Natural killer cell (primary cell): ENCODE results near the gene HOMER3. TPM values are rescaled to one million over a fixed set of nuclear protein-coding genes. Genes with fewer than 3 reads are reported as not detected.

ENCODE experiments used
- ATAC-seq, 3 donors: fragments of 150-1000 bp in 2 of 3; fragments of 200-7000 bp in 1 of 3; cut with Tn5 transposase; 1 replicate in 1 of 3; 2 replicates in 2 of 3; pipeline ENCODE4 v1.10.0; 2021; ENCODE audit warnings: mild to moderate bottlenecking in 2 of 3, moderate library complexity in 2 of 3
- DNase-seq, 2 donors: peaks; one replicate each; pipeline versions ENCODE4 v3.0.0 to v3.0.0-alpha.2; 2013 to 2021; ENCODE audit warnings: mixed read lengths in 1 of 2
- H3K27ac ChIP-seq: one replicate; pipeline ENCODE4 v1.5.1; 2013; ENCODE audit warnings: mild to moderate bottlenecking, low read length
- H3K27me3 ChIP-seq: one replicate; pipeline ENCODE4 v1.6.1; 2013; ENCODE audit warnings: low read length; ENCODE audit not compliant: control insufficient read depth, insufficient read depth
- H3K36me3 ChIP-seq: one replicate; pipeline ENCODE4 v1.6.1; 2013; ENCODE audit warnings: low read length; ENCODE audit not compliant: control insufficient read depth, insufficient read depth
- H3K4me1 ChIP-seq: one replicate; pipeline ENCODE4 v1.6.1; 2013; ENCODE audit warnings: low read length; ENCODE audit not compliant: control insufficient read depth, insufficient read depth
- H3K4me3 ChIP-seq: one replicate; pipeline ENCODE4 v1.5.1; 2013; ENCODE audit warnings: low read length
- H3K9me3 ChIP-seq: one replicate; pipeline ENCODE4 v1.6.1; 2013; ENCODE audit warnings: low read length; ENCODE audit not compliant: control insufficient read depth, insufficient read depth
- H3K27ac Mint-ChIP-seq, 2 donors: one replicate each; pipeline ENCODE4 v1.8.0; 2022; ENCODE audit warnings: mild to moderate bottlenecking in 2 of 2, mixed read lengths in 2 of 2, moderate library complexity in 1 of 2
- H3K27me3 Mint-ChIP-seq, 2 donors: one replicate each; pipeline ENCODE4 v1.8.0; 2022; ENCODE audit warnings: low read depth in 2 of 2, mixed read lengths in 2 of 2
- H3K36me3 Mint-ChIP-seq: one replicate; pipeline ENCODE4 v1.8.0; 2022; ENCODE audit warnings: mixed read lengths
- H3K4me1 Mint-ChIP-seq, 2 donors: one replicate each; pipeline ENCODE4 v1.8.0; 2022; ENCODE audit warnings: mixed read lengths in 2 of 2
- H3K4me3 Mint-ChIP-seq: one replicate; pipeline ENCODE4 v1.8.0; 2022; ENCODE audit warnings: mild to moderate bottlenecking, moderate library complexity, mixed read lengths
- H3K9me3 Mint-ChIP-seq, 2 donors: one replicate each; pipeline ENCODE4 v1.8.0; 2022; ENCODE audit warnings: mixed read lengths in 2 of 2
- WGBS: methylation state at CpG from one replicate; pipeline ENCODE4 v1.1.7; 2013; ENCODE audit warnings: missing lambda C conversion rate; ENCODE audit not compliant: insufficient coverage; 5-methylcytosine and 5-hydroxymethylcytosine counted together
- intact Hi-C: fragments of 100-400 bp; cut with micrococcal nuclease; formaldehyde crosslinking; loops from one replicate; pipeline ENCODE4 v1.14.2; 2022
- total RNA-seq, 4 donors: library from RNA; stranded (reverse); fragments of 120-200 nt in 1 of 4; gene quantifications; one replicate each; pipeline versions ENCODE4 v1.2.3 to v1.2.4, GENCODE V29; 2013 to 2022
- TF ChIP-seq, protein P1 (sequence below): fragments of 200-600 bp; IDR thresholded peaks from one replicate; pipeline ENCODE4 v1.8.0; 2022; ENCODE audit warnings: antibody characterized with exemption

The HOMER3 gene
- total RNA-seq, 3 donors from 2014 or later (not counting 1 experiment from before 2014, with no cell fraction given): 0.19 to 4.8 TPM; not detected in 1

DNA sequence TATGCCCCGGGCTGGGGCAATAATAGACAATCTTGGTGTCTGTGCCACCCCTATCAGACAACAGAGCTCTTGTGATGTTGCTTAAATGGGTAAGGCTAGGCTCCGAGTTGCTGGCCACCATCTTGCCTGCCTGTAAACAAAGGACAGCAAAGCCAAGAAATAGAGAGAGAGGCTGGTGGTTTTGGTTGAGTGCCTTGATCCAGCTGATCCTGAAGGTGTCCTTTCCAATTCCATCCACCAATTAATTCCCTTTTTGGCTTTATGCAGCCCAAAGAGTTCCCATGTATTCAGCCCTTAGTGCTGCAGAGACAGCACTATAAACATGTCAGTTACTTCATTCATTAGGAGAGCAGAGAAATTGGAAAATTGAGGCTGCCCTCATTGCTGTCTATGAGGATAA, 41.7 kb upstream of the HOMER3 start:
- intact Hi-C loops: no loop called here
- Histone ChIP-seq H3K4me1 (peaks cover 14% of the 10 kb centered on the region), H3K27me3 (peaks cover 4% of the 10 kb centered on the region), H3K27ac (no peak overlapping the region), H3K36me3 (no peaks in the 10 kb centered on the region), H3K9me3 (no peaks in the 10 kb centered on the region), H3K4me3 (no peak overlapping the region)
- DNase-seq: no peak
- WGBS: 81% methylated on average over 2 of the region's 2 CpGs
- Mint-ChIP-seq H3K9me3 (no peaks in the 10 kb centered on the region), H3K4me3 (no peak overlapping the region), H3K27me3 (peaks cover 11 to 14% of the 10 kb centered on the region in 2 donors), H3K27ac (no peak overlapping the region), H3K36me3 (no peaks in the 10 kb centered on the region), H3K4me1 (no peaks in the 10 kb centered on the region)
- TF ChIP-seq, protein P1, sequence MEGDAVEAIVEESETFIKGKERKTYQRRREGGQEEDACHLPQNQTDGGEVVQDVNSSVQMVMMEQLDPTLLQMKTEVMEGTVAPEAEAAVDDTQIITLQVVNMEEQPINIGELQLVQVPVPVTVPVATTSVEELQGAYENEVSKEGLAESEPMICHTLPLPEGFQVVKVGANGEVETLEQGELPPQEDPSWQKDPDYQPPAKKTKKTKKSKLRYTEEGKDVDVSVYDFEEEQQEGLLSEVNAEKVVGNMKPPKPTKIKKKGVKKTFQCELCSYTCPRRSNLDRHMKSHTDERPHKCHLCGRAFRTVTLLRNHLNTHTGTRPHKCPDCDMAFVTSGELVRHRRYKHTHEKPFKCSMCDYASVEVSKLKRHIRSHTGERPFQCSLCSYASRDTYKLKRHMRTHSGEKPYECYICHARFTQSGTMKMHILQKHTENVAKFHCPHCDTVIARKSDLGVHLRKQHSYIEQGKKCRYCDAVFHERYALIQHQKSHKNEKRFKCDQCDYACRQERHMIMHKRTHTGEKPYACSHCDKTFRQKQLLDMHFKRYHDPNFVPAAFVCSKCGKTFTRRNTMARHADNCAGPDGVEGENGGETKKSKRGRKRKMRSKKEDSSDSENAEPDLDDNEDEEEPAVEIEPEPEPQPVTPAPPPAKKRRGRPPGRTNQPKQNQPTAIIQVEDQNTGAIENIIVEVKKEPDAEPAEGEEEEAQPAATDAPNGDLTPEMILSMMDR: no peak
- ATAC-seq: no peak

DNA sequence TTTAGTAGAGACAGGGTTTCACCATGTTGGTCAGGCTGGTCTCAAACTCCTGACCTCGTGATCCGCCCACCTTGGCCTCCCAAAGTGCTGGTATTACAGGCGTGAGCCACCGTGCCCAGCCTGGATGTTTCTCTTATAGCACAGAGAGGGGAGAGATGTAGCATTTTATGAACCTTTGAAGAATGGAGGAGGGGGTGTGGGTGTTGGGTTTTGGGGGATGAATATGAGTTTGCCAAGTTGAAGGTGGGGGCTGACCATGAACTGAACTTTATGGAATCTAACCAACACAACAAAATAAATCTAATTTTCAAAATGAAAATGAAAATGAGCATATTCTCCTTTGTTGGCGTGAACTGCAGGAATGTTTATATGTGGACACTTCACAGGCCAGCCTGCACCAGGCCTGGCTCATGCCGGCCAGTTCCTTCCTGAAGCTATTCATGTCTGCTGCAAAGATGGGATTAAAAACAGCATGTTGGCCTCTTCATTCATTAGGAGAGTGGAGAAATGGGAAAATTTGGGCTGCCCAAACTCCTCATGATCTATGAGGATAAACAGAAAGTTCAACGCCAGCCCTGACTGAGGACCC, 39.5 kb upstream of the HOMER3 start:
- TF ChIP-seq, protein P1: no peak
- DNase-seq (no peak), ATAC-seq (no peak)
- H3K4me1 Mint-ChIP-seq: no peaks in the 10 kb centered on the region
- Histone ChIP-seq H3K36me3 (no peaks in the 10 kb centered on the region), H3K27ac (no peak overlapping the region), H3K4me1 (peaks cover 7% of the 10 kb centered on the region), H3K4me3 (no peak overlapping the region), H3K9me3 (no peaks in the 10 kb centered on the region), H3K27me3 (no peaks in the 10 kb centered on the region)
- H3K9me3 Mint-ChIP-seq: no peaks in the 10 kb centered on the region
- H3K27me3 Mint-ChIP-seq: peaks cover 7 to 12% of the 10 kb centered on the region in 2 donors
- no peak overlapping the region for H3K27ac Mint-ChIP-seq
- 90% methylated on average over 6 of the region's 7 CpGs for WGBS
- intact Hi-C loops: no loop called here
- no peaks in the 10 kb centered on the region for H3K36me3 Mint-ChIP-seq
- no peak overlapping the region for H3K4me3 Mint-ChIP-seq

DNA sequence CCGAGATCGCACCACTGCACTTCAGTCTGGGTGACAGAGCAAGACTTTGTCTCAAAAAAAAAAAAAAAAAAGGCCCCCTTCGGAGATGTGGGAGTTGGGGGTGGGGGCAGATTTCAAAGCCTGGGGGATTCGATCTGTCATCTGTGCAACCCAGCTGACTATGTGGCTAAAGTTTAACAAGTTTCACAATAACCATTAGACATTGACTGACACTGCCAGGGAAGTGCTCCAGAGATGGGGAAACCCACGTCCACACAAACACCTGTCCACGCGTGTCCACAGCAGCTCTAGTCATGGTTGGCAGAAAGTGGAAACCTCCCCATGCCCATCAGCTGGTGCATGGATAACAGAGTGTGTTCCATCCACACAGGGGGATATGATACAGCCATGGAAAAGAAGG, 37.6 kb upstream of the HOMER3 start:
- Mint-ChIP-seq H3K4me1 (no peaks in the 10 kb centered on the region), H3K27me3 (peaks cover 0 to 5% of the 10 kb centered on the region in 2 donors)
- DNase-seq: no peak

More for the DNA sequence above, 37.6 kb upstream of the HOMER3 start:
- no peaks in the 10 kb centered on the region for H3K9me3 ChIP-seq
- intact Hi-C loops: no loop called here
- H3K9me3 Mint-ChIP-seq: no peaks in the 10 kb centered on the region
- no peak overlapping the region for H3K27ac Mint-ChIP-seq
- WGBS: 66% methylated on average over 6 of the region's 7 CpGs
- H3K36me3 Mint-ChIP-seq: no peaks in the 10 kb centered on the region
- H3K4me1 ChIP-seq: no peaks in the 10 kb centered on the region
- no peaks in the 10 kb centered on the region for H3K36me3 ChIP-seq
- H3K27me3 ChIP-seq: no peaks in the 10 kb centered on the region
- ATAC-seq: no peak
- no peak overlapping the region for H3K4me3 Mint-ChIP-seq
- no peak overlapping the region for H3K27ac ChIP-seq
- TF ChIP-seq, protein P1: no peak
- H3K4me3 ChIP-seq: no peak overlapping the region
